ENCODE data around the gene INTS2.

DNA sequence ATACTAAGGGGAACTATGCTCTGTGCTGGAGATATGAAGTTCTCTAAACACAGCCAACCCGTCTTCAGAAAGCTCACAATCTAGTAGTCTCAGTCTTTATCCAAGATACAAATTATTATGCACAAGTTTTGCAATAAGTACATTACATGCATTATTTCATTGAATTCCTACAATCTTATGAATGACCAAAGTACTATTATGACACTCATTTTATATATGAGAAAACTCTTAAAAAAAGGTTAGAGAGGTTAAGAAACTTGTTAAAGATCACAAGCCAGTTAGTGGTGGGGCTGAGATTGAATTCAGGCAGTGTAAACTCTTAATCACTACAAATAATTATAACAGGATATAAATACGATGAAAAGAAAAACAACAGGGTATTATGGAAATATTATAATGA is 59.7 kb downstream of the INTS2 start:
- TF ChIP-seq EZH2 (IDR thresholded peaks at IDR 0.05; ENCODE audit: borderline replicate concordance, low read depth, low read length, severe bottlenecking) = no peak
- TF ChIP-seq, protein P1, sequence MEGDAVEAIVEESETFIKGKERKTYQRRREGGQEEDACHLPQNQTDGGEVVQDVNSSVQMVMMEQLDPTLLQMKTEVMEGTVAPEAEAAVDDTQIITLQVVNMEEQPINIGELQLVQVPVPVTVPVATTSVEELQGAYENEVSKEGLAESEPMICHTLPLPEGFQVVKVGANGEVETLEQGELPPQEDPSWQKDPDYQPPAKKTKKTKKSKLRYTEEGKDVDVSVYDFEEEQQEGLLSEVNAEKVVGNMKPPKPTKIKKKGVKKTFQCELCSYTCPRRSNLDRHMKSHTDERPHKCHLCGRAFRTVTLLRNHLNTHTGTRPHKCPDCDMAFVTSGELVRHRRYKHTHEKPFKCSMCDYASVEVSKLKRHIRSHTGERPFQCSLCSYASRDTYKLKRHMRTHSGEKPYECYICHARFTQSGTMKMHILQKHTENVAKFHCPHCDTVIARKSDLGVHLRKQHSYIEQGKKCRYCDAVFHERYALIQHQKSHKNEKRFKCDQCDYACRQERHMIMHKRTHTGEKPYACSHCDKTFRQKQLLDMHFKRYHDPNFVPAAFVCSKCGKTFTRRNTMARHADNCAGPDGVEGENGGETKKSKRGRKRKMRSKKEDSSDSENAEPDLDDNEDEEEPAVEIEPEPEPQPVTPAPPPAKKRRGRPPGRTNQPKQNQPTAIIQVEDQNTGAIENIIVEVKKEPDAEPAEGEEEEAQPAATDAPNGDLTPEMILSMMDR (IDR thresholded peaks at IDR 0.05; ENCODE audit: borderline replicate concordance, extremely low read depth, low read length, poor library complexity, severe bottlenecking) = no peak
